GM12878 (cell line): ENCODE measurements around the gene SFXN5. TPM values are rescaled to one million over a fixed set of nuclear protein-coding genes. Genes with fewer than 3 reads are reported as not detected.

Experiments used
- ATAC-seq: fragments of 200-7000 bp; cut with Tn5 transposase; 3 replicates; pipeline ENCODE4 v1.9.1; 2020; ENCODE audit warnings: mild to moderate bottlenecking, moderate library complexity
- BruUV-seq: library from RNA; stranded (reverse); fragments of 400-500 nt; replicated peaks from 2 replicates; lab custom pipeline; 2021; lab: Mats Ljungman, UMichigan
- CTCF ChIA-PET: fragments of 300-600 bp; sonication (Branson Sonifier 250); formaldehyde crosslinking; extraction: SDS; loops from one replicate; lab custom pipeline; 2021; ENCODE audit warnings: inconsistent platforms; lab: Yijun Ruan, JAX
- POLR2A ChIA-PET: fragments of 350-600 bp; formaldehyde crosslinking; extraction: SDS; loops from one replicate; lab custom pipeline; 2021; ENCODE audit warnings: inconsistent platforms; lab: Charles Lee
- RAD21 ChIA-PET: fragments of 300-600 bp; sonication (Branson Sonifier 250); formaldehyde crosslinking; loops from one replicate; lab custom pipeline; 2023; ENCODE audit warnings: antibody characterized with exemption; ENCODE audit not compliant: unreplicated experiment; lab: Charles Lee
- SMC1A ChIA-PET: fragments of 300-600 bp; sonication (Branson Sonifier 250); formaldehyde crosslinking; loops from one replicate; lab custom pipeline; 2023; ENCODE audit not compliant: unreplicated experiment, uncharacterized antibody; lab: Charles Lee
- DNase-seq: peaks from one replicate; pipeline ENCODE4 v3.0.0-alpha.2; 2011; ENCODE audit warnings: low read depth, low spot score
- FAIRE-seq: peaks from 3 replicates; lab custom pipeline; 2011; peaks lifted over from hg19 to GRCh38; lab: Jason Lieb, UNC
- H2AFZ ChIP-seq: 2 replicates; pipeline ENCODE4 v1.6.0; 2011; ENCODE audit warnings: low read depth, low read length, control low read depth; ENCODE audit not compliant: control insufficient read depth
- H3K27ac ChIP-seq: 2 replicates; pipeline ENCODE4 v1.5.1; 2011; ENCODE audit warnings: control low read depth; ENCODE audit not compliant: control insufficient read depth, insufficient read depth
- H3K27me3 ChIP-seq, 2 experiments: replicated peaks in 1 of 2; 2 replicates each; pipeline versions ENCODE4 v1.6.0 to v1.6.1; 2011; ENCODE audit warnings: low read length in 1 of 2; ENCODE audit not compliant: control insufficient read depth in 2 of 2, insufficient read depth in 2 of 2
- H3K36me3 ChIP-seq, 2 experiments: 2 replicates each; pipeline ENCODE4 v1.5.1; 2011; ENCODE audit warnings: low read length in 1 of 2; ENCODE audit not compliant: control insufficient read depth in 2 of 2, insufficient read depth in 2 of 2
- H3K4me1 ChIP-seq: 2 replicates; pipeline ENCODE4 v1.6.1; 2011; ENCODE audit warnings: mild to moderate bottlenecking, low read length, moderate library complexity, mixed read lengths; ENCODE audit not compliant: control insufficient read depth, insufficient read depth
- H3K4me2 ChIP-seq: 2 replicates; pipeline ENCODE4 v1.6.0; 2011; ENCODE audit warnings: control low read depth; ENCODE audit not compliant: control insufficient read depth, insufficient read depth
- H3K4me3 ChIP-seq: fragments of 200-600 bp; sonication (generic); 2 replicates; pipeline ENCODE4 v1.5.1; 2016
- H3K79me2 ChIP-seq: 2 replicates; pipeline ENCODE4 v1.6.0; 2011; ENCODE audit warnings: low read length; ENCODE audit not compliant: control insufficient read depth, insufficient read depth
- H3K9ac ChIP-seq: 2 replicates; pipeline ENCODE4 v1.8.0; 2011; ENCODE audit warnings: low read length, control low read depth, mixed read lengths; ENCODE audit not compliant: control insufficient read depth, insufficient read depth
- H3K9me3 ChIP-seq: replicated peaks from 3 replicates; pipeline ENCODE4 v1.5.1; 2011; ENCODE audit warnings: mild to moderate bottlenecking, low read length; ENCODE audit not compliant: control insufficient read depth, insufficient read depth
- H4K20me1 ChIP-seq: 2 replicates; pipeline ENCODE4 v1.6.0; 2011; ENCODE audit not compliant: control insufficient read depth, insufficient read depth
- BCL11A ChIP-seq: IDR thresholded peaks from 2 replicates; pipeline ENCODE4 v1.6.1; 2011; ENCODE audit warnings: low read depth, low read length
- CREM ChIP-seq: IDR thresholded peaks from 2 replicates; pipeline ENCODE4 v1.6.1; 2014; ENCODE audit warnings: antibody characterized with exemption, low read depth
- ETV6 ChIP-seq, 2 experiments: fragments of 450-650 bp in 1 of 2; IDR thresholded peaks in 1 of 2; conservative IDR thresholded peaks in 1 of 2; 2 replicates each; pipeline ENCODE4 v1.6.1; 2014; ENCODE audit warnings: antibody characterized with exemption in 1 of 2, borderline replicate concordance in 1 of 2, low read depth in 1 of 2, mild to moderate bottlenecking in 1 of 2, moderate library complexity in 1 of 2
- HDAC2 ChIP-seq: fragments of 200-600 bp; sonication (generic); IDR thresholded peaks from 2 replicates; pipeline ENCODE4 v1.6.1; 2017
- HDGF ChIP-seq: fragments of 450-650 bp; IDR thresholded peaks from 2 replicates; pipeline ENCODE4 v1.6.1; 2016; ENCODE audit warnings: antibody characterized with exemption
- LARP7 ChIP-seq: fragments of 450-650 bp; IDR thresholded peaks from 2 replicates; pipeline ENCODE4 v1.6.1; 2017; ENCODE audit warnings: mild to moderate bottlenecking
- MYB ChIP-seq: fragments of 150-350 bp; IDR thresholded peaks from 2 replicates; pipeline ENCODE4 v1.6.1; 2014; ENCODE audit warnings: mild to moderate bottlenecking, low read depth, low read length, borderline replicate concordance
- POLR2AphosphoS2 ChIP-seq: IDR thresholded peaks from 2 replicates; pipeline ENCODE4 v1.6.1; 2011; ENCODE audit warnings: low read depth, mild to moderate bottlenecking, low read length, improper control_type of control experiment, moderate library complexity
- POLR2AphosphoS5 ChIP-seq: IDR thresholded peaks from 2 replicates; pipeline ENCODE4 v1.6.1; 2011; ENCODE audit warnings: mild to moderate bottlenecking, low read length, inconsistent platforms
- RAD51 ChIP-seq: fragments of 450-650 bp; IDR thresholded peaks from 2 replicates; pipeline ENCODE4 v1.6.1; 2016; ENCODE audit warnings: moderate library complexity, mild to moderate bottlenecking, inconsistent platforms
- SMC3 ChIP-seq: IDR thresholded peaks from 2 replicates; pipeline ENCODE4 v1.6.1; 2011; ENCODE audit warnings: low read length, improper control_type of control experiment, borderline replicate concordance
- SREBF2 ChIP-seq: IDR thresholded peaks from 2 replicates; pipeline ENCODE4 v1.6.1; 2012; ENCODE audit warnings: mild to moderate bottlenecking, low read length
- YBX1 ChIP-seq: fragments of 450-650 bp; IDR thresholded peaks from 2 replicates; pipeline ENCODE4 v1.6.1; 2016; ENCODE audit warnings: antibody characterized with exemption
- ZZZ3 ChIP-seq: IDR thresholded peaks from 2 replicates; pipeline ENCODE4 v1.6.1; 2011; ENCODE audit warnings: low read depth; ENCODE audit not compliant: control insufficient read depth, insufficient read length
- WGBS: methylation state at CpG from one replicate; pipeline ENCODE4 v1.1.6; 2016; ENCODE audit warnings: low lambda C conversion rate; ENCODE audit not compliant: insufficient replicate concordance, insufficient coverage; ENCODE audit errors: missing lambda C conversion rate; 5-methylcytosine and 5-hydroxymethylcytosine counted together
- in situ Hi-C: fragments of 300-500 bp; cut with MboI; formaldehyde crosslinking; loops from 9 replicates; pipeline ENCODE4 v1.14.3; 2018; ENCODE audit warnings: mixed read lengths
- intact Hi-C: fragments of 100-400 bp; cut with micrococcal nuclease; formaldehyde crosslinking; loops from one replicate; pipeline ENCODE4 v1.14.2; 2022; ENCODE audit not compliant: unreplicated experiment
- polyA plus RNA-seq, 11 experiments: library from polyadenylated mRNA; depleted of rRNA in 4 of 11; unstranded in 6 of 11; stranded (reverse) in 5 of 11; fragments of >200 nt; fragmentation: Nextera tagmentation in 4 of 11; fragmentation: Illumina TruSeq in 1 of 11; extraction: Ambion mirVana in 4 of 11; extraction: Trizol in 1 of 11; gene quantifications; 1 replicate in 1 of 11; 2 replicates in 10 of 11; pipeline versions ENCODE4 v1.2.1 to v1.2.3, GENCODE V29; 2011 to 2016; ENCODE audit warnings: inconsistent platforms in 2 of 11, missing spikeins in 2 of 11, low read depth in 1 of 11
- total RNA-seq, 4 experiments: library from RNA; depleted of rRNA in 3 of 4; stranded (reverse); fragments of >200 nt in 3 of 4; fragmentation: Illumina TruSeq in 1 of 4; extraction: Trizol in 1 of 4; gene quantifications; 2 replicates each; pipeline versions ENCODE4 v1.2.1 to v1.2.3, GENCODE V29; 2013 to 2021
- TF ChIP-seq, protein P1 (sequence below): fragments of 450-650 bp; IDR thresholded peaks from 2 replicates; pipeline ENCODE4 v1.6.1; 2017; ENCODE audit warnings: low read depth, mild to moderate bottlenecking, moderate library complexity
- TF ChIP-seq, protein P2 (sequence below): IDR thresholded peaks from 2 replicates; pipeline ENCODE4 v1.6.1; 2012; ENCODE audit warnings: low read depth, low read length, improper control_type of control experiment

Gene SFXN5
- total and polyA plus RNA-seq, 10 of the 15 experiments (the other 5 are each of a cell fraction or from before 2014, with no cell fraction given), result 3.3 to 15.9 (median 11.2) TPM

DNA sequence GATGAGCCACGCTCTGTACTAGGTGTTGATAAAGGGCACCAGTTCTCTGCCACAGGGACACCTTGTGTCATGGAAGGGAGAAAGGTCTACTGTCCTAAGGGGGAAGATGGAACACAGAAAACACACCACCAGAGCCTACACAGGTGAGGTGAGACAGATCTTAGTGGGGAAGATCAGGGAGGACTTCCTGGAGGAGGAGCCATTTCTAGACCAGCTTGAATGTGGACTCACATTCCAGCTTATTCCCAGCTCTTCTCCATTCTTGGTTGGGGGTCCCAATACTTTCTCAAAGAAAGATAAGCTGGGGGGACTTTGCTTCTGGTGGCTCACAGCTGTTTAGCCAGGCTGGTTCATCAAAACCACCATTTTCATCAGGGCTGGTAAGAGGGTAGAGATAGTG, 118.0 kb downstream of the SFXN5 start:
- Histone ChIP-seq H3K79me2 (no peaks in the 10 kb centered on the region), H3K4me2 (no peak overlapping the region), H3K36me3 (no peaks in the 10 kb centered on the region), H3K9ac (no peak overlapping the region), H4K20me1 (no peaks in the 10 kb centered on the region), H3K9me3 (no peaks in the 10 kb centered on the region), H3K27me3 (no peaks in the 10 kb centered on the region), H3K4me3 (no peak overlapping the region), H2AFZ (no peak overlapping the region), H3K27ac (no peak overlapping the region), H3K4me1 (no peaks in the 10 kb centered on the region)
- intact Hi-C loops, result no loop called here
- no peak for FAIRE-seq
- SMC1A ChIA-PET, result interaction anchor here (2.1 kb wide), 1 partner anchor 60 kb away, joined by 13 read pairs; no protein-coding TSS in a partner anchor
- in situ Hi-C loops, result no loop called here
- CTCF ChIA-PET, result interaction anchor here (1.2 to 5.0 kb wide), 3 partner anchors 14 to 60 kb away, joined by 3 to 62 read pairs (median 4); no protein-coding TSS in a partner anchor
- POLR2A ChIA-PET, result no interaction called here
- 58% methylated on average over 1 of the region's 1 CpG for WGBS
- DNase-seq, result no peak
- TF ChIP-seq SMC3 (no peak), CREM (no peak), BCL11A (no peak), HDGF (no peak), ETV6 (conservative IDR thresholded peaks at IDR 0.05 in 1 of 2, IDR thresholded peaks at IDR 0.05 in 1 of 2; ENCODE audit: borderline replicate concordance in 1 of 2, low read depth in 1 of 2) (no peak), YBX1 (no peak), MYB (no peak), LARP7 (no peak), POLR2AphosphoS5 (no peak), HDAC2 (no peak), ZZZ3 (no peak), SREBF2 (no peak), RAD51 (no peak), POLR2AphosphoS2 (no peak)
- TF ChIP-seq, protein P1, sequence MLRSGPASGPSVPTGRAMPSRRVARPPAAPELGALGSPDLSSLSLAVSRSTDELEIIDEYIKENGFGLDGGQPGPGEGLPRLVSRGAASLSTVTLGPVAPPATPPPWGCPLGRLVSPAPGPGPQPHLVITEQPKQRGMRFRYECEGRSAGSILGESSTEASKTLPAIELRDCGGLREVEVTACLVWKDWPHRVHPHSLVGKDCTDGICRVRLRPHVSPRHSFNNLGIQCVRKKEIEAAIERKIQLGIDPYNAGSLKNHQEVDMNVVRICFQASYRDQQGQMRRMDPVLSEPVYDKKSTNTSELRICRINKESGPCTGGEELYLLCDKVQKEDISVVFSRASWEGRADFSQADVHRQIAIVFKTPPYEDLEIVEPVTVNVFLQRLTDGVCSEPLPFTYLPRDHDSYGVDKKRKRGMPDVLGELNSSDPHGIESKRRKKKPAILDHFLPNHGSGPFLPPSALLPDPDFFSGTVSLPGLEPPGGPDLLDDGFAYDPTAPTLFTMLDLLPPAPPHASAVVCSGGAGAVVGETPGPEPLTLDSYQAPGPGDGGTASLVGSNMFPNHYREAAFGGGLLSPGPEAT, result no peak
- TF ChIP-seq, protein P2, sequence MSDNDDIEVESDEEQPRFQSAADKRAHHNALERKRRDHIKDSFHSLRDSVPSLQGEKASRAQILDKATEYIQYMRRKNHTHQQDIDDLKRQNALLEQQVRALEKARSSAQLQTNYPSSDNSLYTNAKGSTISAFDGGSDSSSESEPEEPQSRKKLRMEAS, result no peak
- no peak for ATAC-seq
- RAD21 ChIA-PET, result interaction anchor here (3.3 kb wide), 1 partner anchor 60 kb away, joined by 16 read pairs; no protein-coding TSS in a partner anchor
- BruUV-seq, result no TSS peak
